ENCODE data around the gene KERA. TPM values are rescaled to one million over a fixed set of nuclear protein-coding genes. Genes with fewer than 3 reads are reported as not detected.
"Not testable (repeated sequence)": the region's sequence is repeated elsewhere in the genome, so short reads cannot be mapped to it uniquely, and the experiment has no call there.

Gene KERA
- total and polyA plus RNA-seq, 4 experiments from 2014 or later = not detected

DNA sequence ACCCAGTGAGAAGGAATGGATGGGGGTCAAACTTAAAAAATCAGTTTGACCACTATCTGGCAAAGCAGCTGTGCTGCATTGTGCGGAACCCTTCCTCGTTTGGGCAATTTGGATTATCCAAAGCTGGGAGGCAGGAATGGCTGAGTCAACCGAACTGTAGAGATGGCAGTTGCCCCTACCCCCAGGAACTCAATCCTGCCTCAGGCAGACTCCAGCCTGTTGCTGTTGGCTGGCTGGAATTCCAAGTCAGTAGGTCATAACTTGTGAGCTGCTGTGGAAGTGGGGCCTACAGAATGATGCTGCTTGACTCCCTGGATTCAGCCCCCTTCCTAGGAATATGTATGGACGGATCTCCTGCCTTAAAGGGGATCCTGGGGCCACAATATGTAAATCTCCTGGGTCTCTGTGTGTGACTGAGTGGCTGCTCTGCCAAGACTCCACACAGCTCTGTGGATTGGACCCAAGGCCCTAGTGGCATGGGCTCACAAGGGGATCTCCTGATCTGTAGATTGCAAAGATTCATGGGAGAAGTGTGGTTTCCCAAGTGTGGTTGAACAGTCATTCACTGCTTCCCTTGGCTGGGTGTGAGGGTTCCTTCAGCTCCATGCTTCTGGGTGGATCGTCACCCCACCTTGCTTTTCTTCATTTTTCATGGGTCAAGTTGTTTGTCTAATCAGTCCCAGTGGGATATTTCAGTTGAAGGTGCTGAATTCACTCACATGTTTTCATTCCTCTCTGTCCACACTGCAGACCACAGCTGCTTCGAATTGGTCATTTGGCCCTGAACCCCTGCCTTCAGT is 34.3 kb upstream of the KERA start:
- Mint-ChIP-seq H3K27me3 (peaks cover 0 to 2% of the 10 kb centered on the region in 2 donors), H3K9me3 (peaks cover 0 to 31% (median 20%) of the 10 kb centered on the region in 8 donors), H3K27ac (no peak overlapping the region), H3K4me1 (no peaks in the 10 kb centered on the region), H3K36me3 (no peaks in the 10 kb centered on the region), H3K4me3 (no peak overlapping the region)
- H3K9me3 ChIP-seq (ENCODE audit: control insufficient read depth in 1 of 2, low read length in 2 of 2) = no peaks in the 10 kb centered on the region
- ChIA-PET POLR2A (ENCODE audit: partially characterized antibody) (no interaction called here), CTCF (ENCODE audit: partially characterized antibody) (no interaction called here)
- intact Hi-C loops (cut with micrococcal nuclease) = no loop called here
- H3K27me3 ChIP-seq (ENCODE audit: insufficient read depth, low read length) = no peaks in the 10 kb centered on the region
- no peaks in the 10 kb centered on the region for H3K36me3 ChIP-seq (ENCODE audit: insufficient read depth, low read length)
- H3K4me1 ChIP-seq (ENCODE audit: insufficient read depth, low read length) = no peaks in the 10 kb centered on the region
- DNase-seq = no peak
- no peak overlapping the region for H3K27ac ChIP-seq (ENCODE audit: low read depth, low read length)
- H3K4me3 ChIP-seq (ENCODE audit: low read length in 2 of 2) = no peak overlapping the region

DNA sequence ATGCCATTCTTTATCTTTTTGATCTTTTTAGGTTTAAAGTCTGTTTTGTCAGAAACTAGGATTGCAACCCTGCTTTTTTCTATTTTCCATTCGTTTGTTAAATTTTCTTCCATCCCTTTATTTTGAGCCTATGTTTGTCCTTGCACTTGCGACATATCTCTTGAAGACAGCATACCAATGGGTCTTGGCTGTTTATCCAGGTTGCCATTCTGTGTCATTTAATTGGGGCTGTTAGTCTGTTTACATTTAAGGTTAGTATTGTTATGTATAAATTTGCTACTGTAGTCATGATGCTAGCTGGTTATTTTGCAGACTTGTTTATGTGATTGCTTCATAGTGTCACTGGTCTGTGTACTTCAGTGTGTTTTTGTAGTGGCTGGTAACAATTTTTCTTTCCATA is 32.1 kb upstream of the KERA start:
- CTCF ChIA-PET (ENCODE audit: partially characterized antibody); H3K4me3 Mint-ChIP-seq: not testable (repeated sequence)

DNA sequence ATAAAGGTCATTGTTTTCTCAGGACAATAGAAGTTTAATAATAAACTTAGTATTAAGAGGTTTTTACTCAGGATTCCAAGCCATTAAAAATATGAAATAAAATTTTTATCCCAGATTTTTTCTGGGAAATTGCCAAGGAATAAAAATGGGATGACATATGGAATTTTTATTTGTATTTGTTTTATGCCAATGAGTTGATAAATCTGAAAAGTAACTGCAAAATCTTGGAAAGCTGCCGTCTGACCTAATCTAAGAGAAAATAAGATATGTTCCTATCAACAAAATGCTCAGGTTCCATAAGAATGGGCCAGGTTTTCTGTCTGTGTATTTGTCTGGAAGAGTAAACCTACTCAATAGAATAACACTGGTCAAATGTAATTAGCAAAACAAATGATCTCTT is 22.2 kb upstream of the KERA start:
- peaks cover 0 to 2% (median 0%) of the 10 kb centered on the region in 8 donors for H3K9me3 Mint-ChIP-seq
- H3K4me1 Mint-ChIP-seq = no peaks in the 10 kb centered on the region
- H3K4me3 Mint-ChIP-seq = no peak overlapping the region
- H3K36me3 Mint-ChIP-seq = no peaks in the 10 kb centered on the region
- no peaks in the 10 kb centered on the region for H3K36me3 ChIP-seq (ENCODE audit: insufficient read depth, low read length)
- no peaks in the 10 kb centered on the region for H3K27me3 ChIP-seq (ENCODE audit: insufficient read depth, low read length)
- H3K4me1 ChIP-seq (ENCODE audit: insufficient read depth, low read length) = no peaks in the 10 kb centered on the region
- no peak overlapping the region for H3K27ac Mint-ChIP-seq
- H3K27ac ChIP-seq (ENCODE audit: low read depth, low read length) = no peak overlapping the region
- H3K27me3 Mint-ChIP-seq = no peaks in the 10 kb centered on the region
- no peaks in the 10 kb centered on the region for H3K9me3 ChIP-seq (ENCODE audit: control insufficient read depth in 1 of 2, low read length in 2 of 2)
- intact Hi-C loops (cut with micrococcal nuclease) = no loop called here
- DNase-seq = no peak
- ChIA-PET CTCF (ENCODE audit: partially characterized antibody) (no interaction called here), POLR2A (ENCODE audit: partially characterized antibody) (no interaction called here)
- H3K4me3 ChIP-seq (ENCODE audit: low read length in 2 of 2) = no peak overlapping the region

More for the DNA sequence above, 32.1 kb upstream of the KERA start:
- H3K4me3 ChIP-seq (ENCODE audit: low read length in 2 of 2); intact Hi-C loops (cut with micrococcal nuclease); POLR2A ChIA-PET (ENCODE audit: partially characterized antibody); H3K36me3 Mint-ChIP-seq; H3K9me3 ChIP-seq (ENCODE audit: control insufficient read depth in 1 of 2, low read length in 2 of 2); H3K4me1 Mint-ChIP-seq; H3K27ac ChIP-seq (ENCODE audit: low read depth, low read length); DNase-seq; H3K27ac Mint-ChIP-seq; H3K27me3 Mint-ChIP-seq; H3K36me3 ChIP-seq (ENCODE audit: insufficient read depth, low read length); H3K4me1 ChIP-seq (ENCODE audit: insufficient read depth, low read length); H3K27me3 ChIP-seq (ENCODE audit: insufficient read depth, low read length): not testable (repeated sequence)
- peaks cover 0 to 31% (median 22%) of the 10 kb centered on the region in 8 donors for H3K9me3 Mint-ChIP-seq

DNA sequence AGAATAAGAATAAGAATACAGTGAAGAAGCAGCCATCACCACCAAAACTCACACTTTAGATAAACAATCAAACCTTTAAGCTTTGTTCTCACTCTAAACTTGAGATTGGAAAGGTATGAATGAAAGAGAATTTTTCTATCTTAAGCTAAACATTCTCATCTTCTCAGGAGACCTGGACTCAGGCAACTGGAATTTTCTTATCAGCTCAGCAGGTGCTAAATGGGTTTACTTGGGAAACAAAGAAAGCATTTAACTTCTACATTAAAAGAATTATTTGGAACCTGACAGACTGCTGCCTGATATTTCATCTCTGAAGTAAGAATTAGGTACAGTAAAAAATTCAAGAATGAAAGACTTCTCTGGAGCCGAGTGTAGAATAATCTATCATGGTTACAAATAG is 20.7 kb upstream of the KERA start:
- Mint-ChIP-seq H3K27me3 (no peaks in the 10 kb centered on the region), H3K4me1 (no peaks in the 10 kb centered on the region), H3K9me3 (no peaks in the 10 kb centered on the region), H3K4me3 (no peak overlapping the region), H3K36me3 (no peaks in the 10 kb centered on the region), H3K27ac (no peak overlapping the region)
- intact Hi-C loops (cut with micrococcal nuclease) = no loop called here
- H3K27me3 ChIP-seq (ENCODE audit: insufficient read depth, low read length) = no peaks in the 10 kb centered on the region
- DNase-seq = no peak
- H3K4me1 ChIP-seq (ENCODE audit: insufficient read depth, low read length) = no peaks in the 10 kb centered on the region
- ChIA-PET POLR2A (ENCODE audit: partially characterized antibody) (no interaction called here), CTCF (ENCODE audit: partially characterized antibody) (no interaction called here)
- no peak overlapping the region for H3K27ac ChIP-seq (ENCODE audit: low read depth, low read length)
- no peaks in the 10 kb centered on the region for H3K9me3 ChIP-seq (ENCODE audit: control insufficient read depth in 1 of 2, low read length in 2 of 2)
- H3K36me3 ChIP-seq (ENCODE audit: insufficient read depth, low read length) = no peaks in the 10 kb centered on the region
- H3K4me3 ChIP-seq (ENCODE audit: low read length in 2 of 2) = no peak overlapping the region

DNA sequence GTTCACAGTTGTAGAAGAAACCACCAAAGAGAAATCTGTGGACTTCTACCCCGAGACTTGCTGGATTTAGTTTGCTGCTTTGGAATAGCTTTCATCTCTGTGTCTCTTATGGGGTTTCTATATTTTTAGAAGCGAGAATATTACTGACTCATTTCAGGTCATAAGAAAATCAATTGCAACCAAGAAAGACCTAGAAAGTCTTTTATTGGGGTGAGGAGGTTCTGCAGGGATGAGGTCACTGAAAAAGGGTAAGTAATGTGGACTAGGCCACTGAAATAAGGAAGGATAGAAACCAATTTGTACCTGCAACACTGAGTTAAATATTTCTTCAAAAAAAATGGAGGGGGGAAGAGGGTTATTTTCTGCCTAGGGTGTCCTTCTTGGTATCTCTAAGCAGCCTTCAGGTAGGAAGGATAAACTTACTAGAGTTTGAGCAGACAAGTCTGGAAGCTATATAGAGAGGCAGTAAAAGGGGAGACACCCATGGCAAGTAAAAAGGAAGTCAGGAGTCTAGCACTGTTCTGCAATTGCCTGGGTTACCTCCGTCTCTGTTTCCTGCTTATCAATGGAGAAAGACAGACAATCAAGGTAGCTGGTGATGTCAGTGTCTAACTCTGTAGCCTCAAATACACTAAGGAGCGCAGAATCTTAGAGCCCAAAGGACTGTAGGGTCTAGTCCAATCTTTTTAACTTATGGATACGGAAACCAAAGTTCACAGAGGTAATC is 19.6 kb upstream of the KERA start:
- intact Hi-C loops (cut with micrococcal nuclease) = no loop called here
- Histone ChIP-seq H3K4me3 (ENCODE audit: low read length in 2 of 2) (no peak overlapping the region), H3K9me3 (ENCODE audit: control insufficient read depth in 1 of 2, low read length in 2 of 2) (no peaks in the 10 kb centered on the region), H3K36me3 (ENCODE audit: insufficient read depth, low read length) (no peaks in the 10 kb centered on the region), H3K27me3 (ENCODE audit: insufficient read depth, low read length) (no peaks in the 10 kb centered on the region), H3K4me1 (ENCODE audit: insufficient read depth, low read length) (no peaks in the 10 kb centered on the region), H3K27ac (ENCODE audit: low read depth, low read length) (no peak overlapping the region)
- CTCF ChIA-PET (ENCODE audit: partially characterized antibody) = no interaction called here
- Mint-ChIP-seq H3K4me3 (no peak overlapping the region), H3K27me3 (no peaks in the 10 kb centered on the region), H3K27ac (no peak overlapping the region), H3K36me3 (no peaks in the 10 kb centered on the region), H3K9me3 (no peaks in the 10 kb centered on the region), H3K4me1 (no peaks in the 10 kb centered on the region)
- POLR2A ChIA-PET (ENCODE audit: partially characterized antibody) = no interaction called here
- no peak for DNase-seq

DNA sequence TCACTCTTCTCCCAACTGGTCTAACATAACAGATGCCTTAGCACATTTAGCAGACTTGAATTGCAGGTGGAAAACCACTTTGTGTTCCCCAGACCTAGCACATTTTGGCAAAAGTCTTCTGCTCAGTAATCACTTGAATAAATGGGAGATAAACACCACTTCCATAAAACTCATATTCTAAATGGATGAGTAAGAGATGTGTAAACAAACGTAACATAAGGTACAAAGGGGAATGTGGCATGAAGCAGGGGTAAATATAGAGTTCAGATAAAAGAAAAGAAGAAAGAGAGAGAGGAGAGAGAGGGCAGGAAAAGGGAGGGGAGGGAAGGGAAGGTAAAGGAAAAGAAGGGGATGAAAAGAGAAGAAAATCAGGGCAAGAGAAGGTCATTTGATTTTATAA is 17.0 kb upstream of the KERA start:
- H3K4me1 Mint-ChIP-seq = no peaks in the 10 kb centered on the region
- Histone ChIP-seq H3K9me3 (ENCODE audit: control insufficient read depth in 1 of 2, low read length in 2 of 2) (no peaks in the 10 kb centered on the region), H3K4me1 (ENCODE audit: insufficient read depth, low read length) (no peaks in the 10 kb centered on the region), H3K4me3 (ENCODE audit: low read length in 2 of 2) (no peak overlapping the region), H3K36me3 (ENCODE audit: insufficient read depth, low read length) (no peaks in the 10 kb centered on the region), H3K27me3 (ENCODE audit: insufficient read depth, low read length) (no peaks in the 10 kb centered on the region), H3K27ac (ENCODE audit: low read depth, low read length) (no peak overlapping the region)
- H3K27me3 Mint-ChIP-seq = no peaks in the 10 kb centered on the region
- intact Hi-C loops (cut with micrococcal nuclease) = no loop called here
- ChIA-PET CTCF (ENCODE audit: partially characterized antibody) (no interaction called here), POLR2A (ENCODE audit: partially characterized antibody) (no interaction called here)
- H3K9me3 Mint-ChIP-seq = no peaks in the 10 kb centered on the region
- no peak overlapping the region for H3K4me3 Mint-ChIP-seq
- H3K27ac Mint-ChIP-seq = no peak overlapping the region
- H3K36me3 Mint-ChIP-seq = no peaks in the 10 kb centered on the region
- no peak for DNase-seq

DNA sequence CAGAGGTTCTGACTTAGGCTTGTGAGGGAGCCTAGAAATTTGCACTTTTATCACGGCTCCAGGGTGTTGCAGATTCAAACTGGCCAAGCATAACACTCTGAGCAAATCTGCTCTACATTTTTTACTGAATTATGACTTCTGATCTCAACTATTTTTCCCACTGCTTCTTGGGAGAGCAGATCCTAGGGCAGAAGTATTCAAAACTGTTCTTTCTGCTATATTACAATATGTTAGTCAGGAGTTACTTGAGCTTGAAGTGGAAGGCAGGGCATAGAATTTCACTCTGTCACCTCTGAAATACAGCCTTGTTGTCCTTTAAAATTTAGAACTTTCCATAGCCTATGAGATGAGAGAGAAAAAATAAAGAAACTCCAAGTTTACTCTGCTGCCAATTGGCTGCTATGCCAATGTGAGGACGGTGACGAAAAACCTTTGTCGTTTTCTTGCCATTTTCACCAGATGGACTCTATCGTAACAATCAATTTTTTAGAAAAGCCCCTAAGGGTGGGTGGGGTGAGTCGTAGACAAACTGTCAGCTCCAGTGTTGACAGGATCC is 16.4 kb upstream of the KERA start:
- intact Hi-C loops (cut with micrococcal nuclease) = no loop called here
- no peak overlapping the region for H3K4me3 ChIP-seq (ENCODE audit: low read length in 2 of 2)
- POLR2A ChIA-PET (ENCODE audit: partially characterized antibody) = no interaction called here
- H3K4me1 ChIP-seq (ENCODE audit: insufficient read depth, low read length) = no peaks in the 10 kb centered on the region
- no peaks in the 10 kb centered on the region for H3K9me3 Mint-ChIP-seq
- H3K27ac ChIP-seq (ENCODE audit: low read depth, low read length) = no peak overlapping the region
- no peaks in the 10 kb centered on the region for H3K36me3 ChIP-seq (ENCODE audit: insufficient read depth, low read length)
- no peak overlapping the region for H3K4me3 Mint-ChIP-seq
- H3K36me3 Mint-ChIP-seq = no peaks in the 10 kb centered on the region
- no peaks in the 10 kb centered on the region for H3K4me1 Mint-ChIP-seq
- DNase-seq = no peak
- CTCF ChIA-PET (ENCODE audit: partially characterized antibody) = no interaction called here
- no peak overlapping the region for H3K27ac Mint-ChIP-seq
- H3K27me3 Mint-ChIP-seq = no peaks in the 10 kb centered on the region
- H3K9me3 ChIP-seq (ENCODE audit: control insufficient read depth in 1 of 2, low read length in 2 of 2) = no peaks in the 10 kb centered on the region
- H3K27me3 ChIP-seq (ENCODE audit: insufficient read depth, low read length) = no peaks in the 10 kb centered on the region

Data from CD4-positive, alpha-beta memory T cell (primary cell).